Activated naive CD4-positive, alpha-beta T cell treated with anti-CD3 and anti-CD28 coated beads for 36 hours (primary cell): Measurements from ENCODE around the gene PDIA5. TPM values are rescaled to one million over a fixed set of nuclear protein-coding genes. Genes with fewer than 3 reads are reported as not detected.
"Not testable (repeated sequence)": the region's sequence is repeated elsewhere in the genome, so short reads cannot be mapped to it uniquely, and the experiment has no call there.

Experiments used
- CTCF ChIA-PET: fragments of 350-600 bp; sonication (Branson Sonifier 250); formaldehyde crosslinking; loops from one replicate; lab custom pipeline; 2021; ENCODE audit warnings: antibody characterized with exemption; lab: Charles Lee
- DNase-seq: peaks from one replicate; pipeline ENCODE4 v3.0.0-alpha.2; 2020
- H3K27ac Mint-ChIP-seq: one replicate; pipeline ENCODE4 v1.8.0; 2021; ENCODE audit warnings: mild to moderate bottlenecking, mixed read lengths
- H3K27me3 Mint-ChIP-seq: one replicate; pipeline ENCODE4 v1.8.0; 2021; ENCODE audit warnings: low read depth, mixed read lengths
- H3K36me3 Mint-ChIP-seq: one replicate; pipeline ENCODE4 v1.8.0; 2021; ENCODE audit warnings: low read depth, mixed read lengths
- H3K4me1 Mint-ChIP-seq: one replicate; pipeline ENCODE4 v1.8.0; 2021; ENCODE audit warnings: low read depth, mixed read lengths
- H3K4me3 Mint-ChIP-seq: one replicate; pipeline ENCODE4 v1.8.0; 2021; ENCODE audit warnings: mild to moderate bottlenecking, moderate library complexity, mixed read lengths
- H3K9me3 Mint-ChIP-seq: one replicate; pipeline ENCODE4 v1.8.0; 2021; ENCODE audit warnings: mixed read lengths
- intact Hi-C: fragments of 100-400 bp; cut with micrococcal nuclease; formaldehyde crosslinking; loops from one replicate; pipeline ENCODE4 v1.15.1; 2023
- total RNA-seq, 2 experiments: library from RNA; stranded (reverse); gene quantifications; one replicate each; pipeline ENCODE4 v1.2.3, GENCODE V29; 2021

Gene PDIA5
- total RNA-seq, 2 experiments from 2014 or later = 20.7 to 21.2 TPM

GRCh38 chr3:123100193-123100776, 33.5 kb downstream of the PDIA5 start:
- CTCF ChIA-PET = no interaction called here
- intact Hi-C loops = no loop called here
- Mint-ChIP-seq H3K4me1 (no peaks in the 10 kb centered on the region), H3K4me3 (no peak overlapping the region), H3K9me3 (no peaks in the 10 kb centered on the region), H3K27me3 (no peaks in the 10 kb centered on the region), H3K36me3 (peaks cover 36% of the 10 kb centered on the region), H3K27ac (no peak overlapping the region)
- no peak for DNase-seq

- no peaks in the 10 kb centered on the region for H3K9me3 Mint-ChIP-seq
- no peaks in the 10 kb centered on the region for H3K27me3 Mint-ChIP-seq
- H3K36me3 Mint-ChIP-seq = peaks cover 44% of the 10 kb centered on the region
- DNase-seq = no peak
- no peaks in the 10 kb centered on the region for H3K4me1 Mint-ChIP-seq
- no peak overlapping the region for H3K27ac Mint-ChIP-seq
- CTCF ChIA-PET = interaction anchor here (0.6 to 0.7 kb wide), 3 partner anchors 85 to 505 kb away, joined by 3 to 4 read pairs (median 3); no protein-coding TSS in a partner anchor
- H3K4me3 Mint-ChIP-seq = no peak overlapping the region
- intact Hi-C loops = no loop called here
Observed at GRCh38 chr3:123102249-123102648, 35.4 kb downstream of the PDIA5 start.

GRCh38 chr3:123102826-123103225, 36.0 kb downstream of the PDIA5 start:
- peaks cover 44% of the 10 kb centered on the region for H3K36me3 Mint-ChIP-seq
- H3K27me3 Mint-ChIP-seq = no peaks in the 10 kb centered on the region
- H3K9me3 Mint-ChIP-seq = no peaks in the 10 kb centered on the region
- CTCF ChIA-PET = interaction anchor here (0.7 kb wide), 3 partner anchors 86 to 504 kb away, joined by 3 to 4 read pairs (median 3); no protein-coding TSS in a partner anchor
- H3K4me3 Mint-ChIP-seq = no peak overlapping the region
- no peak for DNase-seq
- H3K4me1 Mint-ChIP-seq = no peaks in the 10 kb centered on the region
- intact Hi-C loops = no loop called here
- H3K27ac Mint-ChIP-seq = no peak overlapping the region

DNA sequence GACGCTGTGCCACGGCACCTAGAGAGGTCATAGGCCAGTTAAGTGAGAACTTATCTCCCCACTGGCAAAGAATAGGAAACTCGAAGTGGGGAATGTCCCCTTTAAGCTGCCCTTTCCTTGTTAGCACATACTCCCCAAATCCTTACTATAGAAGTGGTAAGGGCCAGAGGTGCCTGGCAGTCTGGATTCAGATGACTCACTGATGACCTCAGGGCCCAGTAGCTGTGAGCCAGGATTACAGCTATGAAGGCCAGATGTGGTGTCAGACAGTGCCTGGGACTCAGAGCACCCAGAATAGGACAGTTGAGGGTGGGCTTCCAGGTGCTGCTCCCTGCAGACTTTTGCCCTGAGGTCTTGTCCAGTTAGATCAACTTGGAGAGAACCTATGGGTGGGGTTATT, 37.7 kb downstream of the PDIA5 start:
- H3K27me3 Mint-ChIP-seq = no peaks in the 10 kb centered on the region
- DNase-seq = no peak
- CTCF ChIA-PET = no interaction called here
- intact Hi-C loops = no loop called here
- no peak overlapping the region for H3K4me3 Mint-ChIP-seq
- no peak overlapping the region for H3K27ac Mint-ChIP-seq
- H3K36me3 Mint-ChIP-seq = peaks cover 43% of the 10 kb centered on the region
- no peaks in the 10 kb centered on the region for H3K9me3 Mint-ChIP-seq
- H3K4me1 Mint-ChIP-seq = no peaks in the 10 kb centered on the region

DNA sequence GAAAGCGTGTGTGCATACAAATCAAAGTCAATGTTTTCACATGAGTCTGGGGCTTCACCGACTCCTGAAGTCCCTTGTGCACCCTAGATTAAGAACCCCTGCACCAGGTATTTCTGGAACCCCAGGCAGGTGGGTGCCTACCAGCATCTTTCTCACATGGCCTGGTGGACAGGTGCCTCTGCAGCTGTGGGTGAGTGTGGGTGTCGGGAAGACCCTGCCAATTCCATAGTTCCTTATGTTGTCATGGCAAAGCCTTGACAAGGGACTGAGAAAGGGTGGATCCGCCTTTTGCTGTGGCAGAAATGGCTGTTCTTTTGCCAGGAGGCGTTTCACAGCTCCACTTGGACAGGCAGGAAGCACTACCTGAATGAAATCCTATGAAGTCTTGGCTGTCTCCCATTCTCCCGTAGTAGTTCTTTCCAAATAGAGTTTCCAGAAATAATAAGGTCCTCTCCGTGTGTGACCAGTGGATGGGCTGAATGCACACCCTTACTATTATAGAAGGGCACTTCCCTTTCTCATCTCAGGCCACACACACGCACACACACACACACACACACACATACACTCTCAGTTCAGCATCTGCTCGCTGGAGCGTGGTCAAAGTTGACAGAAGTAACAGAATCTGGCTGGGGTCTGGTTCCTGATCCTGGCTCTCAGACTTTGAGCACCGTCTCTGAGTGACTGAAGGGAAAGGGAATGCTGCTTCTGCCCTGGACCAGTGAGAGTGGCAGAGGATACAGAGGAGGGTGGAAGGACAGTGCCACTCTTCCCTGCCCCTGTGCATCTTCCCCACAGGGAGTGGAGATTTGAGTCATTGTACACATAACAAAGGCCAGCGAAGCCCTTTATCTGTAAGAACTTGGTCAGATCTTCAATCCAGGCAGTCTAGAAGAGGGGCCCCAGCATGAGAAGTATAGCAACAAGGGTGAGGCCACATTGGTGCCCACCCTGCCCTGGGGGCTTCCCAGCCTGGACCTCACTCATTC, 38.7 kb downstream of the PDIA5 start:
- Mint-ChIP-seq H3K4me3 (no peak overlapping the region), H3K36me3 (peaks cover 45% of the 10 kb centered on the region)
- no peak for DNase-seq

GRCh38 chr3:123110282-123110975, 43.6 kb downstream of the PDIA5 start:
- H3K27me3 Mint-ChIP-seq = no peaks in the 10 kb centered on the region
- peaks cover 43% of the 10 kb centered on the region for H3K36me3 Mint-ChIP-seq
- no peak for DNase-seq
- H3K4me3 Mint-ChIP-seq = no peak overlapping the region
- intact Hi-C loops = no loop called here
- no peak overlapping the region for H3K27ac Mint-ChIP-seq
- no peaks in the 10 kb centered on the region for H3K4me1 Mint-ChIP-seq
- H3K9me3 Mint-ChIP-seq = no peaks in the 10 kb centered on the region
- CTCF ChIA-PET = no interaction called here

More for the DNA sequence above, 38.7 kb downstream of the PDIA5 start:
- no peak overlapping the region for H3K27ac Mint-ChIP-seq
- H3K9me3 Mint-ChIP-seq = no peaks in the 10 kb centered on the region
- H3K27me3 Mint-ChIP-seq = no peaks in the 10 kb centered on the region
- no peaks in the 10 kb centered on the region for H3K4me1 Mint-ChIP-seq
- intact Hi-C loops = no loop called here
- CTCF ChIA-PET = interaction anchor here (1.0 kb wide), 1 partner anchor 453 kb away, joined by 3 read pairs; no protein-coding TSS in a partner anchor

- no peaks in the 10 kb centered on the region for H3K27me3 Mint-ChIP-seq
- no peak for DNase-seq
- no peak overlapping the region for H3K4me3 Mint-ChIP-seq
- intact Hi-C loops = no loop called here
- H3K4me1 Mint-ChIP-seq = no peaks in the 10 kb centered on the region
- H3K27ac Mint-ChIP-seq = no peak overlapping the region
- peaks cover 43% of the 10 kb centered on the region for H3K36me3 Mint-ChIP-seq
- CTCF ChIA-PET = no interaction called here
- H3K9me3 Mint-ChIP-seq = no peaks in the 10 kb centered on the region
Observed at GRCh38 chr3:123110976-123111615, 44.3 kb downstream of the PDIA5 start.

- CTCF ChIA-PET = no interaction called here
- H3K27ac Mint-ChIP-seq = no peak overlapping the region
- H3K9me3 Mint-ChIP-seq = no peaks in the 10 kb centered on the region
- H3K27me3 Mint-ChIP-seq = no peaks in the 10 kb centered on the region
- peaks cover 46% of the 10 kb centered on the region for H3K36me3 Mint-ChIP-seq
- H3K4me3 Mint-ChIP-seq = no peak overlapping the region
- intact Hi-C loops = no loop called here
- no peaks in the 10 kb centered on the region for H3K4me1 Mint-ChIP-seq
- DNase-seq = no peak
Observed at GRCh38 chr3:123111640-123112039, 44.8 kb downstream of the PDIA5 start.

DNA sequence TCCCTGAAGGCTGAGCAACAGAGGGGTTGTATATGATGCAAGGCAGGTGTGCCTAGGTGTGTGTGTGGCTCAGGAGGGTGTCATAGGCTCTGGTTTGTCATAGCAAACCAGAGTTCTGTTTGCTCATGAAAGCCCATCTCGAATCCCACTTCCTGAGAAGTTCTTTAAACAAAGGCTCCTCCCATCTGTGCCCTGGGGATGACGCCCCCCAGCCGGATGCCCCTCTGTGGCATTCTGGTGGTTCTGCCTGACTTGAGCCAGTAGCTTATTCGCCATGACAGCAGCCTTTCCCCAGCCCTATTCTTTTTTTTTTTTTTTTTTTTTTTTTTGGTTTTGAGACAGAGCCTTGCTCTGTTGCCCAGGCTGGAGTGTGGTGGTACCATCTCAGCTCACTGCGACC, 45.4 kb downstream of the PDIA5 start:
- no peaks in the 10 kb centered on the region for H3K27me3 Mint-ChIP-seq
- no peaks in the 10 kb centered on the region for H3K4me1 Mint-ChIP-seq
- no peak for DNase-seq
- CTCF ChIA-PET = no interaction called here
- H3K27ac Mint-ChIP-seq = no peak overlapping the region
- H3K4me3 Mint-ChIP-seq = no peak overlapping the region
- H3K36me3 Mint-ChIP-seq = peaks cover 46% of the 10 kb centered on the region
- H3K9me3 Mint-ChIP-seq = no peaks in the 10 kb centered on the region
- intact Hi-C loops = no loop called here

DNA sequence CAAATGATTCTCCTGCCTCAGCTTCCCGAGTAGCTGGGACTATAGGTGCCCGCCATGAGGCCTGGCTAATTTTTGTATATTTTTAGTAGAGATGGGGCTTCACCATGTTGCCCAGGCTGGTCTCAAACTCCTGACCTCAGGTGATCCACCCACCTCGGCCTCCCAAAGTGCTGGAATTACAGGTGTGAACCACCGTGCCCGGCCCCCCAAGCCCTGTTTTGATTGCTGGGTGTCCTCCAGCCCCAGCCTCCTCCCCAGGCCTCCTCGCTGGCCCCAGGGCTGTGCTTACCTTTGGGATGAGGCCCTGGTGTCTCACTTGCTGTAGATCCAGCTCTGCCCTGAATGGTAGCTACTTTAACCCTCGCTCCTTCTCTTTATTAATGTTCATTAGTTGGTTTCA, 45.8 kb downstream of the PDIA5 start:
- intact Hi-C loops, H3K9me3 Mint-ChIP-seq, H3K4me1 Mint-ChIP-seq, CTCF ChIA-PET, H3K27ac Mint-ChIP-seq, H3K27me3 Mint-ChIP-seq, DNase-seq, H3K4me3 Mint-ChIP-seq: not testable (repeated sequence)
- H3K36me3 Mint-ChIP-seq = peaks cover 49% of the 10 kb centered on the region

- no peak overlapping the region for H3K4me3 Mint-ChIP-seq
- H3K27ac Mint-ChIP-seq = no peak overlapping the region
- peaks cover 52% of the 10 kb centered on the region for H3K36me3 Mint-ChIP-seq
- intact Hi-C loops = no loop called here
- no peaks in the 10 kb centered on the region for H3K4me1 Mint-ChIP-seq
- H3K9me3 Mint-ChIP-seq = no peaks in the 10 kb centered on the region
- H3K27me3 Mint-ChIP-seq = no peaks in the 10 kb centered on the region
- no peak for DNase-seq
- CTCF ChIA-PET = no interaction called here
Observed at GRCh38 chr3:123113889-123114450, 47.1 kb downstream of the PDIA5 start.

DNA sequence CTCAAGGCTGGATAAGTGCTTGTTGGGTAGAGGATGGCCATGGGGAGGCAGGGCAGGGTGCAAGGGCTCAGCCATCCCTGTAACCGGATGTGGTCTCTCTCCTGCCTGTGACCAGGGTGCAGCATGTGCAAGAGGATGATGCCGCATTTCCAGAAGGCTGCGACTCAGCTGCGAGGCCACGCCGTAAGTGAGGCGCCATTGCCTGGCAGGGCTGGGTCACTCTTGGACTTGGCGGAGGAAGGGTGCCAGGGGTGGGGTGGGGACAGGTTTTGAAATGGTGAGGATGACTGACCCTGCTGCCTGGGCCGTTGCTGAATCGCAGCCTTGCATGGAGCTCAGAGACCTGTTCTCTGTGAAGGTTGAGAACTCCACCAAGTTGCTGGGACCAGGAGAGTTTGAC, 49.3 kb downstream of the PDIA5 start:
- peaks cover 51% of the 10 kb centered on the region for H3K36me3 Mint-ChIP-seq
- H3K9me3 Mint-ChIP-seq = no peaks in the 10 kb centered on the region
- H3K27ac Mint-ChIP-seq = no peak overlapping the region
- H3K4me1 Mint-ChIP-seq = no peaks in the 10 kb centered on the region
- no peak overlapping the region for H3K4me3 Mint-ChIP-seq
- no peak for DNase-seq
- no peaks in the 10 kb centered on the region for H3K27me3 Mint-ChIP-seq
- intact Hi-C loops = no loop called here
- CTCF ChIA-PET = no interaction called here
